CD4-positive, alpha-beta T cell treated with Interleukin-15 for 4 hours (primary cell): ENCODE measurements around the gene TELO2.
A peak's percentile ranks its signal among the peaks of the same experiment; 100 is the strongest.
"Not testable (repeated sequence)": the region's sequence is repeated elsewhere in the genome, so short reads cannot be mapped to it uniquely, and the experiment has no call there.

Experiments
- DNase-seq: peaks from one replicate; pipeline ENCODE4 v3.0.0-alpha.2; 2020; ENCODE audit warnings: low spot score

Gene TELO2

DNA sequence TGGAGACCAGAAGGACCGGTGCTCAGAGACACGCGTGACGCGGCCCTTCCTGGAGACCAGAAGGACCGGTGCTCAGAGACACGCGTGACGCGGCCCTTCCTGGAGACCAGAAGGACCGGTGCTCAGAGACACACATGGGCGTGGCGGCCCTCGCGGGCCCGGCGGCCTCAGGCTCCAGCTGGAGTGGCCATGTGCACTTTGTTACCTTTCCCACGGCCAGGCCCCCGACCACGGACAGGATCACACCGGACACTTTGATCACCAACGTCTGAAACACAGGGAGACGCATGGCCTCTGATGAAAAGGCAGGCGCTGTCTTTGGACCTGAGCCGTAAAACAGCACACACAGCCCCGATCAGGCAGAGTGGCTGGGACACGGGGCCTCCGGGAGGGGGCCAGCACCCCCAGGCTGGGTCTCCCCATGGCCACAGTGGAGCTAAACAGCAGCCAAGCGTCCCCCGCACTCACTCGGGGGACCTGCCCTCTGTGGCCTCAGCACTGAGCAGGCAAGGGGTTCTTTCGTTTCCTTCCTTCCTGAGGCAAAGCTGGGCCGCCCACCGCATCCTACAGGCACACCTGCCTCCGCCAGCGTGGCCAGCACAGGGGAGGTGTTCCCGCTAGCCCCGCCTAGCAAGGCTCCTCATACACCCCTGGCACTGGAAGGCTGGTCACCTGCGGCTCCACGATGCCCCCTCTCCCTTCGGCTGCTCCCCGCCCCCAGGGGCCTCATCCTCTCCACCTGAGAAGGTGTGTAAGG, 35.5 kb upstream of the TELO2 start:
- no peak for DNase-seq

DNA sequence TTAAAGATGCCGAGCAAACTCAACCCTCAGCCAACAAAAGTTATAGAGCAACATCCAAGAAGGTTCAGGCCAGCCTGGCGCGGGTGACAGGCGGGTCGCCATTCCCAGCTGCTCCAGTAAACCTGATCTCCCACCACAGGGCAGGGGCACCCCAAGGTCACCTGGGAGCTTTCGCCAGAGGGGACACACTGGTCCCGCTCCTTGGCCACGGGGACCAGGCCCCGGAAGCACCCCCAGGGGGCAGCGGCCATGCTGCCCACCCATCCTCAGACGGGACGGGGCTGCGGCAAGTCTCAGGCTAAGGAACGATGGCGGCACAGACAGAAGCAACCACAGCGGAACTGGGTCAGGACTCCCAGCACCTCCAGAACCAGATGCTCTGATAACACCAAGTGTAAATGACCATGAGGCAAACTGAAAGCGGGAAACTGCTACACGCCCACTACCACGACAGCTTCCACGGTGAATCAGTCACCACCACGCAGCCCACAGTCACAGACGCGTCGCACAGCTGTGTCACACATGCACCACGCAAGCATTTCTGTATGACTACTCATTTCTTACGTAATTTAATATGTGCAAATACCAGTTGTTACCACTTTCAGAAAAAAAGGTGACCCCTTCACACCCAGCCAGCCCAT, 34.7 kb upstream of the TELO2 start:
- no peak for DNase-seq

DNA sequence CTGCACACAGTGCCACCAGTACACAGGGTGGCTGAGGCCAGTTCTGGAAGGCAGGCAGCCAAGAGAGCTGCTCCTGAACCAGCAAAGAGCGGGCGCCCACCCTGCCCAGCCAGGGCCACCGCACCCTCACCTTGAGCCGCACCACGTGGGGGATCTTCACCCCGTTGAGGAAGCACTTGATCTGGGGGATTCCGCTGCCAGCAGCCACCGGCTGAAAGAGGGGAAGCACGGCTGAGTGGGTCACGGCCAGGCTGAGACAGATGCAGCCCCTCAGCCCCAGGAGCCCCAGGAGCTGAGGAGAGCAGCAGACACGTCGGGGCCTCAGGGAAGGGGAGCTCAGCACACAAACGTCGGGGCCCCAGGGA, 34.2 kb upstream of the TELO2 start:
- no peak for DNase-seq

DNA sequence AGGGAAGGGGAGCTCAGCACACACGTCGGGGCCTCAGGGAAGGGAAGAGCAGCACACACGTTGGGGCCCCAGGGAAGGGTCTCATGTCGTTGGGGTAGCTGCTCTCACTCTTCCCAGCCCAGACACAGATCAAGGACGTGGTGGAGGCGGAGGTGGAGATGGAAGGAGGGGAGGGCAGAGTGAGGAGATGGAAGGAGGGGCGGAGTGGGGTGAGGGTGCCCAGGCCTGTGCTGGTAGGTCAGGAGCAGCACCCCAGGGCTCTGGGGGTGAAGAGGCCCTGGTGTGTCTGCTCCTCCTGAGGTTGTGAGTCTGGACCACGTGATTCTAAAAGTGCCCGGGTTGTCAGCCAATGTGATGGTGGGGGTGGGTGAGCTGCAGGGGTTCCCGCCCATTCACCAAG, 33.2 kb upstream of the TELO2 start:
- DNase-seq: no peak

DNA sequence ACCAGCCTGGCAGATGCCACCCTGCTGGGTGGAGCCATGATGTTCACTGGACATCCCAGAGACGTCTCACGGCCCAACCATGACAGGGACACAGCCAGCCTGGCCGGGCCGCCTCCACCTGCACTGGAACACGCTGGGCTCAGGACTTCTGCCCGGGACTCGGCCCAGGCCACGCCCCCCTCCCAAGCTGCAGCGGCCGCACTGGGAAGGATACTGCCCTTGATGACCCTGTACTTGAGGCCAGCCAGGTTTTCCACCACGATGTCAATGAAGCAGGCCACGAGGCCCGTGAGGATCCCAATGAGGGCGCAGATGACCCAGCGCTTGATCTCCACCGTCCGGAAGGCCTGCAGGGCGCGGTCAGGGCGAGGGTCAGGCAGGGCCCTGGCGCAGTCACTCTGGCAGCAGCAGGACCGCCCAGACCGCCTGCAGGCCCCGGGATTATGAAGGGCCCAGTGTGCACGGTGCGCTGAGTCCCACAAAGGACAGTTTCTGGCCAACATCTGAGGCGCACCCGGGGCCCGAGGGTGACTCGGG, 32.5 kb upstream of the TELO2 start:
- DNase-seq: no peak

DNA sequence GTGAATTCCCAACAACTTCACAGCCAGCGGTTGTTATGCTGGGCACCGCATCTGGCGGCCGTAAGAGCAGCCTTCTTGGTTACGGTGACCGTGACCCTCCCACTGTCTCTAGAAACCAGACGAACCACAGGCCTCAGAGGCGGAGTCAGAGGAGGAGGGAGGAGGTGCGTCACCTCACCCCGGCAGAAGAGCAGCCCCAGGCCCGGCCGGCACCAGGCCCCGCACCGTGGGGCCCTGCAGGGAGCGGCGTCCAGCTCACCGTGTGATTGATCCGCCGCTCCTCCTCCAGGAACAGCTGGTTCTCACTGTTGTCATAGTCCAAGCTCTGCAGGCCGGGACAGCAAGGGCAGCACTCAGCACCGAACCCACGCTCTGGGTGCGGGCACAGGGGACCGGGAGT, 32.0 kb upstream of the TELO2 start:
- no peak for DNase-seq

DNA sequence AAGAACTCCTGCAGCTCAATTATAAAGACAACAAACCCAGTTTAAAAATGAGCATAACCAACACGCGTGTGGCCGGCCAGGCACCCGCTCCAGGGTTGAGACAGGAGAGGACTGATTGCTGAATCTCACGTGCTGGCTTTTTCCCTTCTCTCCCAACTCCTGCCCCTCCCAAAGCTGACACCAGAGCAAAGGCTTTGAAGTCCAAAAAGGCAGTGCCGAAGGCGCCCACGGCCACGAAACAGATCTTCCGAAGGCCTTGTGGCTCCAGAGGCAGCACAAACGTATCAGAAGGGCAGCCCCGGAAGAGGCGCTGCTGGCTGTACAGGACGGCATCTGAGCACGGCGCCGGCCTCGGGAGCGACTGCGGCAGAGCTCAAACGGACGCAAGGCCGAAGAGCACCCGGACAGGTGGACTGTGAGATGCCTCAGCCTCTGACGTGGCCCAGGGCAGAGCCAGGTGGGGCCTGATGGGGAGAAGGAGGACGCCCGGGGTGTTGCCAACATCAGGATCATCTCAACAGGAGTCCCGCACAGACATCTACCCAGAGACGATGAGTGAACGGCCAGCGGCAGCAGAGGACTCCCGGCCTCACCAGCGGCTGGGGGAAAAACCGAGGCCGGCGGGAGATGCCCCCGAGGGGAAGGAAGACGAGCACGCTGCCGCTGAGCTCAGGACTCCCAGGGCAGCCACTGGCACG, 28.8 kb upstream of the TELO2 start:
- no peak for DNase-seq

DNA sequence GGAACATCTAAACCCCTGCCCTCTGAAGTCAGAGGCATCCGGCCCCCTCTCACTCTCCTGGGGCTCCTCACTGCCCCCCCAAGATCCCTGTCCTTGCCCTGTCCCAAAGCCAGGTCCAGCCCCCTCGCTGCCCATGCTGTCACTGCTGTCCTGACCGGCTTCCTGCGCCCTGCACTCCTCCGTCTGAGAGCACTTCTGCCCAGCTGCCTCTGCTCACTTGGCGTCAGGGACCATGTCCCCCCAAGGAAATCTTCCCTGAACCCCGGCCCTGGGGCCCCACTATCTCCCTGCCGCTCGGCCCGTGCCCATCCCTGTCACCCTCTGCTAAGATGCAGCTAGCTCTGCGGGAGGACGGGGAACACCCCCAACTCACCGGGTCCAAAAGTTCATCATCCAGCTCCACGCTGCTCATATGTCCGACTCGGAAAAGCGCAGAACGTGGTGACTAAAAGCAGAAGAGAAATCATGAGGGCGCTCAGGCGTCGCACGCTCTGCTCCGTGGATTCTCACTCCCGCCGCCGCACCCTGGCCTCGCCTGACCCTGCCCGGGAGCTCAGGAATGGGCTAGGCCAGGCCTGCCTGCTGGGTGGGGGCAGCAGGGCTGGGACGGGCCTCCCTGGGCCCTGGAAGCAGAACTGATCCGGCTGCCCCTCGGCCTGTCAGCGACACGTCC, 28.1 kb upstream of the TELO2 start:
- DNase-seq: no peak

DNA sequence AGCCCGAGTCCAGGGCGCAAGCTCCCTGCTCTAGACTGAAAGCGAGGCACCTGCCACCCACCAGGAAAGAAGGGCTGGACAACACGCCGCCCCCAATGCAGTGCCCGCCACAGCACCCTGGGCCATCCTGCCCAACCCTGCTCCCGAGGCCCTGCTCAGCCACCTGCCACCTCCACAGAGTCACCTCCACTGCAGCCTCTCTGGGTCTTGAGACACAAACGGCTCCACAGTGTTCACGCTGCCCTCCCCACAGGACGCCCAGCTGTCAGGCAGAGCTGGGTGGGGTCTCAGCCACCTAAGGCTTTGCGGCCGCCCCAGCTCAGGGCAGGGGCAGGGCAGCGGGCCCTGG, 27.6 kb upstream of the TELO2 start:
- DNase-seq: no peak

DNA sequence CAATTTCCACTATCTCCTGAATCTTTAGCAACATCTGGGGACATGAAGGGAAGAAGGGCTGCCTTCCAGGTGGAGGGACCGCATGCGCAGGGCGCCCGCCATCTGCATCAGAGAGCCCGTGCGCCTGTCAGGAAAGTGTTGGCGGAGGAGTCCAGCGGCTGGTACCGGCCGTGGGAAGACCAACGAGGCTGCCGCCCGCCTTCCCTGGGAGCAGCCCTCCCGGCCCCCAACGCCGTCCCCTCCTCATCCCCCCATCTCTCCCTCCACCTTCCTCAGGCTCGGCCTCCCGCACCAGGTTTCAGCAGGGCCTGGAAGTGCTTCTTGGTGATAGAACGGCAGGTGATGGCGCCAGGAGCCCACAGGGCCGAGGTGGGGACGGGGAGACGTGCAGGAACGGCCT, 27.1 kb upstream of the TELO2 start:
- DNase-seq: no peak

DNA sequence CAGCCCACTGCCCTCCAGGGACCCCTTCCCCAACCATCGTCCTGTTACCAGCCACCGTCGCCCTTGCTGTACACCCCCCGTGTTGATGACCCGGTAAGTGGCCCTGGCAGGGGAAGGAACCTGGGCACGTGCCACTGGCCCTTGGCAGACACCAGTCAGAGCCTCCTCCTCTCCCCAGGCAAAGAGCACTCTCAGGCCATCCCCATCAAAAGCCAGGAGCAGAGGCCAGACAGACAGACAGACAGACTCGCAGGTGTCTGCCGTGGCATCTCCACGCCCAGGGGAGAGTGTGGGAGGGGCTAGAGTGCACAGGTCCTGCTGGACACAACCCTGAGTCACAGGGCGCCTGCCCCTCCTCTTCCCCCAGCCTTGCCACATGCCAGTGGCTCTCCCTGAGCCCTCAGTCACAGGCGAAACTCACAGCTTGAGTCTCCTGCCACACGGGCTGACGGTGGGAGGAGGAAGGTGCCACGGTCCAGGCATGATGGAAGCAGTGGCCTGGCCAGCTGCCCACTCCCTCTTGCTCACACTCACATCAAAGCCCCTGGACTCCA, 26.1 kb upstream of the TELO2 start:
- no peak for DNase-seq

DNA sequence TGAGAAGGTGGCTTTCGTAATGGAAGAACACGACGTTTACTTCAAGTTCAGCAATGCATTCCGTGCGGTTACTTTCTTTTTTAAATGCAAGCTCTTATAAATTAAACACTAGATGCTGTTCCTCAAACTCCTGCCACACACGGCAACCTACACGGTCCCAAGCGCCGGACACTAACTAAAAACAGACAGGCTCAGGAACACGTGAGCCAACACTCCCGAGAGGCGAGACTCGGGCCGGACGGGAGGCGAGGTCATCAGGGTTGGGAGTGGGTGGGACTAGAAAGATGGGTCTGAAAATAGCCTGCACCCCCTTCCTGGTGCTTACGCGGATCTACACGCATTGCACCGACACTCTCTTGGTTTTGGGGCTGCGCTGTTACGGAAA, 24.7 kb upstream of the TELO2 start:
- DNase-seq: no peak

DNA sequence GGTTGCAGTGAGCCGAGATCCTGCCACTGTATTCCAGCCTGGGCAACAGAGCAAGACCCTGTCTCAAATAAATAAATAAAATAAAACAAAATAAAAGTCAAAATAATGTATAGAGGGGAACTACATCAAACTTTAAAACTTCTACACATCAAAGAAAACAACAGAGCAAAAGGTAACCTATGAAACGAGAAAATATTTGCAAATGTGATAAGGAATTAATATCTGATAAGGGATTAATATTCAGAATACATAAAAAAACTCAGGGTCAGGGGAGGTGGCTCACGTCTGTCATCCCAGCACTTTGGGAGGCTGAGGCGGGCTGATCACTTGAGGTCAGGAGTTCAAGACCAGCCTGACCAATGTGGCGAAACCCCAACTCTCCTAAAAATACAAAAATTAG, 24.0 kb upstream of the TELO2 start:
- not testable (repeated sequence) for DNase-seq

DNA sequence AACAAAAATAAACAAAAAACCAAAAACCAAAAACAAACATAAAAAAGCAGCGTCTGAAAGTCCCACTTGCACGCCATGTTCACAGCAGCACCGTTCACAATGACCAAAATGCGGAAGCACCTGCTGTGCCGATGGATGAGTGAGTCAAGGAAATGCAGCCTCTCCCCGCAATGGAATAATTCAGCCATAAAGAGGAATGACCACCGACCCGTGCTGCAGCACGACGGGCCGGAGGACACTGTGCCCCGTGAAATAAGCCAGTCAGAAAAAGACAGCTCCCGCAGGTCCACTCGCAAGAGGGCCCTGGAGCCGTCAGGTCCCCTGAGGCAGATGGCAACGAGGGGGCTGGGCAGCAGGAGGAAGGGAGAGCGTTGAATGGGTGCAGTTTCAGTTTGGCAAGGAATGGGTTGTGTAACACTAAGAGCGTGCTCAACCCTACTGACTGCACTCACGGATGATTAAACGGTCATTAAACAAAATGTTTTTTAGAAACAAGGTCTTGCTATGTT, 23.4 kb upstream of the TELO2 start:
- no peak for DNase-seq

DNA sequence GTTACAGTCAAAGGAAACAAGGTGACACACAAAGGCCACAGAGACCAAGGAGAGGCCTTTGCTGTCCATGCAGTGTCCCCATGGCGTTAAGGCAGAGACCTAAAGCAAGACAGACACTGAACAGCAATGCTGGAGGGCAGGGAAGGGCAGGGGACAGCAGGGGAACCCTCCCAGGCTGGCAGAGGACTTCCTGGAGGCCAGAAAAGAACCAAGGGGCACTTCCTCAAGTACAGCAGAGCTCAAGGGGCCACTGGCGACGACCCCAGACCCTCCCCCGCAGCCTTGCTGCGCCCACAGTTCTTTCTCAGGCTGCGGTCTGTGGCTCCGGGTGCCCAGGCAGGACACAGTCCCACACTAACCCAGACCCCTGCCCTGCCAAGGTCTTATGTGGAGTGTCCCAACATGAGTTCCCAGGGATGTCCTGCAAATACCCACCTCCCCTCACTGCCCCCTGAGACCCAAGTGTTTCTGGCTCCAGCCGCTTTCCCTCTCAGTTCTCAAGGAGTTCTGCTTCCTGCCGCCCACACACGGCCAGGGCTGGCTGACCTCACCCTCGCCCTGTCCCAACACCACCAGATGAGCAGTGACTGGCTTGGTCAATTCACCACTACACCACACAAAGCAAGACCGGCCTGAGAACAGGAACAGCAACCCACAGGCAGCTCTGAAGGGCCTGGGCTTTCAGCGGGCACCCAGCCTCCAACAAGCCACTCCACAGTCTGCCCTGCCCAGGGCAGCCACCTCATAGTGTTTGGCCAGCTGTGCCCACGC, 22.5 kb upstream of the TELO2 start:
- DNase-seq: no peak

DNA sequence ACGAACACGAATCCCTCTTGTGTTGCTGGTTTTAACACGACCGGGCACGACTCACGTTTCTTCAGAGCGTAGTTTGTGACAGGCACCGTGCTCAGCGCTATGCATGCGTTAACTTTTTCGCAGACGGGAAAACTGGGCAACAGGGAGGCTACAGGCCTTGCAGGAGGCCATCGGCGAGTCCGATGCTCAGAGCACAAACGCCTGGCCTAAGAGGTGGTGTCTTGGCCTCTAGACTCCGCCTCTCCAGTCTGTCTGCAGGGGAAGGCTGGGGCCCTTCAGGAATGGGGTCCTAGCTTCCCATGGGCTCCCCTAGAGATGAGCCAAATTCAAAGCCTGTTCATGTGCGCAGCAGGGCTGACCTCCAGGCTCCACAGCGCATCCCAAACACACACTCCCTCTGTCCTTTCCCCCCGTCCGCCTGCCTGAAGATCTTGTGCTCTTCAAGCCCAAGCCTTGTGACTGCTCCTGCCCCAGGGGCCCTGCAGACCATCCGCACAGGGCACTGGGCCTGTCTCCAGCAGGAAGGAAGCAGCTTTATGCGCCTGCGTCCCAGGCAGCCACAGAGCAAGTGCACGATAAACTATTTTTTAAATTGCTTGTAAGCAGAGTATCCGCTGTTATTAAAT, 21.5 kb upstream of the TELO2 start:
- no peak for DNase-seq

DNA sequence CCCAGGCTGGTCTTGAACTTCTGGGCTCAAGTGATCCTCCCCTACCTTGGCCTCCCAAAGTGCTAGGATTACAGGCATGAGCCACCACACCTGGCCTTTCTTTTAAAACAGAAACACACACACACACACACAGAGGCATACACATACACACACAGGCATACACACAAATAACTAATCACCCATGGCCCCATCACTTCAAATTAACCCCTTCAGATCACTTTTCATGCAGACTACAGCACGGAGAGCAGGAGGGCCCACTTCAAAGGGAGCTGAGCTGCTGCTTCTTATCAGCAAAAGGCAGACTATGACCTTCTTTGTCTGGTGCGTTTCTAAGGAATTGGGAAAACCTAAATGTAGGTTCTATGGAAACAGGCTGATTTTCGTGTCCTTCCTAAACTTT, 20.2 kb upstream of the TELO2 start:
- no peak for DNase-seq

DNA sequence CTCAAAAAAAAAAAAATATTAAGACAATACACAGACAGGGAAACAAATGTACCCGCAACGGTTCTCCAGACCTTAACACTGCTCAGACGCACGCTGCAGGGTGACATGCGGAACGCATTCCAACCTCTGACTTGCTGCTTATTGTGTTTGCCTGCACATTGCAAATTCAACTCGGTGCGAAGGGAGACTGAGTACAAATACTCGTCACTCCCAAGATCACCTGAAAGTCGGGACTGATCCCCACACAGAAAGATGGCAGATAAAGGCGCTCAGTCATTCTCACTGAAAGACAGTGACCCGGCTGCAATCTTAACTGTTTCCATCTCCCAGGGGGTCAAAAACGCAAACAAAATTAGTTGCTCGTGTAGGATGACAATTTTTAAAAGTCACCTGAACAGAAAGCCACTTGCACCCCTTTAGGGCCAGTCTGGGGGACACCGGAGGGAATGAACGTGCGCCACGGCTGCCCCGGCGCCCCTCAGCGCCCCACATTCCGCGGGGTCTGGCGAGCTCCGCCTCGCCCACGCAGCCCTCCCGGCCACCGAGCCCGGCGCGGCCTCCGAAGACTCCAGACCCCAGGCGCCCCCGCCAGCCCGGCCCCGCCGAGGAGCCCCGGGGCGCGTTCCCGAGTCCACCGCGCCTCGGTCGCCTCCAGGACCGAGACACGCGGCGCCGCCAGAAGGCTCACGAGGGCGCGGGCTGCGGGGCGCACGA, 18.9 kb upstream of the TELO2 start:
- DNase-seq: no peak

DNA sequence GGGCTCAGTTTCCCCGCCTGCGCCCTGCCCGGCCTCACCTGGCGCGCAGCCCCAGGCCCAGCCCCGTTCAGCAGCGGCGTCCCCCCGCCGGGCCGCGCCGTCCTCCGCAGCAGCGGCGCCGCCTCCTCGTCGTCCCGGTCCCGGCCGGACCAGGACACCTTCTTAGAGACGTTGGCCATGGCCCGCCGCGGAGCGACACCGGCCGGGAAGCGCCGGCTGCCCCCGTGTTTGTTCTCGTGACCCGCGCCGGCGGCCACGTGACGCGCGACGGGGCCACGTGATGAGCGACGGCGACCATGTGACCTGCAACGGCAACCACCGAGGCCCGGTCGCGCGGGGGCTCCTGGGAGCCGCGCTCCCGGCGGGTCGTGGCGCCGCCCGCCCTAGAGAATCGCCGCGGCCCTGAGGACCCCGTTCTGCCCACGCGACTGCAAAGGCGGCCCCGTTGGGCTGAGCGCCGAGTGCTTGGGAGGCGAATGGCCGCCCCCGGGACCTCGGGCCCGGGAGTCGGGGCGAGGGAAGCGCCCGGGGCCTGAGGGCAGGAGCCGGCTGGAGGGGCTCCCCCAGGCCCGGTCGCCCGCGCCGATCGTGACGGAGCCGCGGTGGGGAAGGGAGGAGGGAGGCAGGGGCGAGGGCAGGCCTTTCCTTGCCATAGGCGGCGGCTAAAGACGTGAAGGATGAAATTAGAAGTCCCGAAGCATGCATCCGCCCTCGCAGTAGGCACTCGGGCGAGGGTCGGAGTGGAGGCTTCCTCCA, 18.2 kb upstream of the TELO2 start, which contains the start of gene CLCN7:
CLCN7 (minus strand) TSS at position 233 of the 756 bp plus-strand sequence; CDS start at position 179, 54 bp downstream.
- DNase-seq: peak; percentile 83
